CD8-positive, alpha-beta memory T cell (primary cell): ENCODE data around the gene BOD1L1. TPM values are rescaled to one million over a fixed set of nuclear protein-coding genes. Genes with fewer than 3 reads are reported as not detected.

Source experiments
- CTCF ChIA-PET: fragments of 350-600 bp; sonication (Branson Sonifier 250); formaldehyde crosslinking; loops from one replicate; lab custom pipeline; 2021; ENCODE audit warnings: antibody characterized with exemption; lab: Charles Lee
- POLR2A ChIA-PET: fragments of 350-600 bp; sonication (Branson Sonifier 250); formaldehyde crosslinking; loops from one replicate; lab custom pipeline; 2021; ENCODE audit warnings: antibody characterized with exemption; lab: Charles Lee
- DNase-seq, 5 donors: peaks; one replicate each; pipeline versions ENCODE4 v3.0.0 to v3.0.0-alpha.2; 2020 to 2022; ENCODE audit warnings: mixed read lengths in 1 of 5
- H3K27ac ChIP-seq: one replicate; pipeline ENCODE4 v1.7.0; 2013; ENCODE audit warnings: low read depth, mild to moderate bottlenecking, low read length, moderate library complexity
- H3K27me3 ChIP-seq: 2 replicates; pipeline ENCODE4 v1.7.0; 2013; ENCODE audit warnings: low read length, mild to moderate bottlenecking; ENCODE audit not compliant: insufficient read depth, poor library complexity, severe bottlenecking
- H3K36me3 ChIP-seq: 2 replicates; pipeline ENCODE4 v1.7.0; 2013; ENCODE audit warnings: mild to moderate bottlenecking, low read length, moderate library complexity; ENCODE audit not compliant: insufficient read depth
- H3K4me1 ChIP-seq: 2 replicates; pipeline ENCODE4 v1.7.0; 2013; ENCODE audit warnings: mild to moderate bottlenecking, low read length, moderate library complexity; ENCODE audit not compliant: insufficient read depth
- H3K4me3 ChIP-seq: 2 replicates; pipeline ENCODE4 v1.7.0; 2013; ENCODE audit warnings: mild to moderate bottlenecking, low read length
- H3K9me3 ChIP-seq: 2 replicates; pipeline ENCODE4 v1.7.0; 2013; ENCODE audit warnings: mild to moderate bottlenecking, low read length
- H3K27ac Mint-ChIP-seq, 8 donors: one replicate each; pipeline ENCODE4 v1.8.0; 2020 to 2021; ENCODE audit warnings: mixed read lengths in 8 of 8, mild to moderate bottlenecking in 6 of 8, inconsistent platforms in 3 of 8, moderate library complexity in 3 of 8
- H3K27me3 Mint-ChIP-seq, 2 donors: one replicate each; pipeline ENCODE4 v1.8.0; 2020 to 2021; ENCODE audit warnings: mixed read lengths in 2 of 2, mild to moderate bottlenecking in 1 of 2, moderate library complexity in 1 of 2
- H3K36me3 Mint-ChIP-seq, 3 donors: one replicate each; pipeline ENCODE4 v1.8.0; 2020 to 2021; ENCODE audit warnings: mixed read lengths in 3 of 3, inconsistent platforms in 1 of 3, mild to moderate bottlenecking in 1 of 3
- H3K4me1 Mint-ChIP-seq, 3 donors: one replicate each; pipeline ENCODE4 v1.8.0; 2020 to 2021; ENCODE audit warnings: mixed read lengths in 3 of 3, inconsistent platforms in 1 of 3, mild to moderate bottlenecking in 1 of 3
- H3K4me3 Mint-ChIP-seq, 7 donors: one replicate each; pipeline ENCODE4 v1.8.0; 2020 to 2021; ENCODE audit warnings: mixed read lengths in 7 of 7, mild to moderate bottlenecking in 6 of 7, moderate library complexity in 4 of 7, inconsistent platforms in 2 of 7
- H3K9me3 Mint-ChIP-seq, 5 donors: one replicate each; pipeline ENCODE4 v1.8.0; 2020 to 2022; ENCODE audit warnings: mixed read lengths in 5 of 5, mild to moderate bottlenecking in 3 of 5, moderate library complexity in 2 of 5, inconsistent platforms in 1 of 5
- polyA plus RNA-seq: library from polyadenylated mRNA; unstranded; fragments of 300-500 nt; fragmentation: Illumina TruSeq; gene quantifications from one replicate; pipeline ENCODE4 v1.2.3, GENCODE V29; 2021
- total RNA-seq, 2 experiments: library from RNA; stranded (reverse); gene quantifications; one replicate each; pipeline ENCODE4 v1.2.3, GENCODE V29; 2021

Gene BOD1L1
- total and polyA plus RNA-seq, 3 experiments from 2014 or later: 6.4 to 37.1 (median 35.1) TPM

DNA sequence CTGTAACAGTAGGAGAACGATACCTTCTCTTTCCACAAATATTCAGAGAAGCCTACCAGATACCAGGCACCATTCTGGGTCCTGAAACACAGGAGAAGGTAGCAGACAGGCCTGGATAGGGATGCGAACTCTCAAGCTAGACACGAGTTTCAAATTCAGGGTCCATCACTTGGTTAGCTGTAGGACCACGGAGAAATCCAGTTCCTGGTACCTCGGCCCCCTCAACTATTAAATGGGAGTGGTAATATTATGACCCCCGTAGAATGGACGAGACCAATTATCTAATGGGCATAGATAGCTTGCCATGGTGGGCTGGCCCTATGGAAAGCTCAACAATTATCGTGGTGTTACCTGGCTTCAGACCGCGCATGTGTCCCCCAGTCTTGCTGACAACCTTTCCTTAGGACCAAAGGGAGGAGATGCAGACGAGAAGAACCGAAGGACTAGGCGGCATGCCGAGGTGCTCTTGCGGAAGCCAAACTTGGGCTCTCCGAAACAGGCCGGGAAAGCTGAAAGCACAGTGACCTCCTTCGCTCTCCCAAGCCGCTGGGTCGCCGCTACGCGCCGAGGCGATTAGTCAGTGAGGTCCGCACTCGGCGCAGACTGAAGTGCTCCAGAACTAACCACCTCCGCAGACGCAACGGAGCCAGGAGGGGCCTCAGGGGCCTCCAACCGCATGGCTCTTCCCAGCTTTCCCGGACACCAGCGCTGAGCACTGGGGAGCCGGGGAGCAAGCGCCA, 102.9 kb downstream of the BOD1L1 start:
- H3K27ac ChIP-seq: no peak overlapping the region
- Mint-ChIP-seq H3K27ac (no peak overlapping the region), H3K27me3 (peaks cover 79 to 89% of the 10 kb centered on the region in 2 donors), H3K36me3 (no peaks in the 10 kb centered on the region), H3K9me3 (peaks cover 0 to 19% (median 9%) of the 10 kb centered on the region in 5 donors), H3K4me3 (peak overlapping the region in 1 of 7 donors; percentile 37), H3K4me1 (peaks cover 23 to 39% (median 30%) of the 10 kb centered on the region in 3 donors)
- no peaks in the 10 kb centered on the region for H3K36me3 ChIP-seq
- ChIA-PET CTCF (interaction anchor here (1.1 kb wide), 1 partner anchor 26 kb away, joined by 3 read pairs; no protein-coding TSS in a partner anchor), POLR2A (no interaction called here)
- peaks cover 73% of the 10 kb centered on the region for H3K27me3 ChIP-seq
- no peaks in the 10 kb centered on the region for H3K9me3 ChIP-seq
- DNase-seq: no peak
- peaks cover 7% of the 10 kb centered on the region for H3K4me1 ChIP-seq
- no peak overlapping the region for H3K4me3 ChIP-seq

DNA sequence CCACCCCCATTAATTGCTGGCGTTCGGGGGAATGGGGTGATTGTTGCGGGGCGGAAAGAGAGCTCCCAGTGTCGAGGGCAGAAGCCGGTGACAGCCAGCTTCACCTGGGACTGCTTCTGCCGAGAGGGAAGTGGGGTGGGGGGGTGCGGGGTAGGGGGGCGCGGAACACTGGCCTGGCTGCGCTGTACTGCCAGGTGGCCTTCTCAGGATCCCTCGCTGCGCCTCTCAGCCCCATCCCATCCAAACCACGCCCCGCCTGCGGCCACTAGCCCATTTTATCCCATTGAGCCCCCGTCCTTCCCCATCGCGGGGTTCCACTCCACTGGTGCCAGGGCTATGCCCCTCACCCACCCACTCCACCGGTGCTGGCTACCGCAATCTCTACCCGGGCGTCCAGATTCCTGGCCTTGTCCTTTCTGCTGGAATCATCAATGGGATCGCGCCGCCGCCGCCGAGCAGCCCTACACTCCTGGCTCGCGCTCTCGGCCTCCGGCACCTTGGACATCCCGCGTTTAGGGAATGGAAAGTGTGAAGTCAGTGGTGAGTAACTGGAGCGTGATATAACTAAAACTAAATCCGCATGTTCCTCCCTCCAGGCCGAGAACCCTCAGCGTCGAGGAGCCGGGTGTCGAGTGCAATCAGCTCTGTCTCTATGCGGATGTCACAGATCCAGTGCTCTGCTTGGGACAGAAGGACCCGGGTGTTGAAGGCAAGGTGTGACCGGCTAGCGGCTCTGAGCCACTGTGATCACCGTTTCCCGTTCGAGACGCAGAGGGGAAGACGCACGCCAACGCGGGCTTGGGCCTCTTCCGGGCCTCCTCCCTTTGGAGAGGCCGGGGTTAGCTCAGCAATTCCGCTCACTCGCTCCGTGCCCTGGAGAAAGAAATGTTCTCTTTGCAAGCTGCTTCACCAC, 103.7 kb downstream of the BOD1L1 start:
- peaks cover 66% of the 10 kb centered on the region for H3K27me3 ChIP-seq
- Mint-ChIP-seq H3K27ac (peak overlapping the region in 1 of 8 donors; percentile 57), H3K4me3 (peak overlapping the region in 2 of 7 donors; percentile 12 to 69), H3K9me3 (peaks cover 0 to 19% (median 7%) of the 10 kb centered on the region in 5 donors), H3K4me1 (peaks cover 19 to 33% (median 24%) of the 10 kb centered on the region in 3 donors), H3K36me3 (no peaks in the 10 kb centered on the region), H3K27me3 (peaks cover 76 to 89% of the 10 kb centered on the region in 2 donors)
- H3K4me3 ChIP-seq: no peak overlapping the region
- H3K4me1 ChIP-seq: peaks cover 7% of the 10 kb centered on the region
- ChIA-PET POLR2A (no interaction called here), CTCF (no interaction called here)
- no peak for DNase-seq
- no peaks in the 10 kb centered on the region for H3K36me3 ChIP-seq
- no peak overlapping the region for H3K27ac ChIP-seq
- H3K9me3 ChIP-seq: no peaks in the 10 kb centered on the region

DNA sequence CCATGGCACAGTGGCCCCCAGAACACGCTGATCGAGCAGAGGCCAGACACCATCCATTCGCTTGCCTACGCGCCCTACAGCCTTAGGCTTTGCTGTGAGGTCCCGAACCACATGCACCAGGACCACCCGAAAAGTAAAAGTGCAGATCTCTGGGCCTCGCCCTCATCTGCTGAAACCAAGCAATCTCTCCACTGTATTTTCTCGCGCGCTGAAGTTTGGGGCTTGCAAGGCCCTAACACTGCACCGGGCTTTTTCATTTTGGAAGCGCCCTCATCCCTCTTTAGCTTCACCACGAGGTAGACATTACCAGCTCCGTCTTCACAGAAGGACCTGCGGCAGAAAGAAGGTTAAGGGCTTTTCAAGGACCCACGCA, 104.4 kb downstream of the BOD1L1 start:
- Mint-ChIP-seq H3K27ac (peak overlapping the region in 2 of 8 donors; percentile 55 to 57), H3K4me1 (peaks cover 11 to 25% (median 16%) of the 10 kb centered on the region in 3 donors), H3K36me3 (no peaks in the 10 kb centered on the region), H3K4me3 (peak overlapping the region in 4 of 7 donors; percentile 10 to 61 (median 50)), H3K27me3 (peaks cover 68 to 83% of the 10 kb centered on the region in 2 donors), H3K9me3 (peaks cover 0 to 16% (median 6%) of the 10 kb centered on the region in 5 donors)
- no peak overlapping the region for H3K27ac ChIP-seq
- H3K4me1 ChIP-seq: peaks cover 7% of the 10 kb centered on the region
- no peaks in the 10 kb centered on the region for H3K9me3 ChIP-seq
- ChIA-PET CTCF (no interaction called here), POLR2A (no interaction called here)
- no peak for DNase-seq
- H3K36me3 ChIP-seq: no peaks in the 10 kb centered on the region
- peaks cover 58% of the 10 kb centered on the region for H3K27me3 ChIP-seq
- no peak overlapping the region for H3K4me3 ChIP-seq

DNA sequence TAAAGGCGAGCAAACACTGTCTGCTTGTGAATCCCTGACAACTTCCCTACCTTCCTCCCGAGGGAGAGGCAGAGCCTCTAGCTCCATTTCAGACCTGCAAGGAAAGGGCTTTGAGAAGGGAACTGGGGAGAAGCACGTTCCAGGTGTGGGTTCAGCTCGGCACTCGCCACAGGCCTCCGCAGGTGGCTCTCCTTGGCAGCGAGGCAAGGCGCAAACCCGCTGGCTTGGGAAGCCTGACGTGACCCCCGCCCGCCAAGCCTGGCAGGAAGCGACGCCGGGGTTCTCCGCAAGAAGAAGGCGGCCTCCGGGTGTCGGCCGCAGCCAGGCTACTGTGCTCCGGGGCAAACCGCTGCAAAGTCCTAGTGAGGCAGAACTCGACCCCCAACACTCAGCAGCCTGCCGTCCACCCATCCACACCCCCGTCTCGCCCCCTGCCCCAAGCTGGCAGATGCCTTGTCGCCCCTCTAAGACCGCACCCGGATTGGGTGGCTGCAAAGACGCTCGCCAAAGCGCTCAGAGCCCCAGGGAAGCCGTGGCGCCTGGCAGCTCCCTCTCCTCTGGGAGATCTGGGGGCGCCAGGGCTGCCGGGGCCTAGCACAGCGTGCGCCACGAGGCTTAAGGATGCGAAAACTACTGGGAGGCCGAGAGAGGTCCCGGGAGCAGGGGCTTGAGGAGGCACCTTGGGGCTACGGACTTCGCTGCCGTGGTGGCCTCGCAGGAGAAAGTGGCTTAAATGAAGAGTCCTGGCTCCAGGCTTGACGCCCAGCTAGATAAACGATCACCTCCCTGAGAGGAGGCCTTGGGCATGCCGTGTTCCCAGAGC, 105.0 kb downstream of the BOD1L1 start:
- Mint-ChIP-seq H3K9me3 (peaks cover 0 to 16% (median 6%) of the 10 kb centered on the region in 5 donors), H3K36me3 (no peaks in the 10 kb centered on the region), H3K27ac (peak overlapping the region in 1 of 8 donors; percentile 55), H3K4me1 (peaks cover 10 to 21% (median 11%) of the 10 kb centered on the region in 3 donors), H3K4me3 (peak overlapping the region in 5 of 7 donors; percentile 32 to 61 (median 53)), H3K27me3 (peaks cover 63 to 84% of the 10 kb centered on the region in 2 donors)
- DNase-seq: no peak
- Histone ChIP-seq H3K27me3 (peaks cover 54% of the 10 kb centered on the region), H3K4me1 (peaks cover 7% of the 10 kb centered on the region), H3K36me3 (no peaks in the 10 kb centered on the region), H3K27ac (no peak overlapping the region), H3K4me3 (no peak overlapping the region), H3K9me3 (no peaks in the 10 kb centered on the region)
- ChIA-PET POLR2A (no interaction called here), CTCF (interaction anchor here (1.3 kb wide), 1 partner anchor 14 kb away, joined by 3 read pairs; no protein-coding TSS in a partner anchor)

DNA sequence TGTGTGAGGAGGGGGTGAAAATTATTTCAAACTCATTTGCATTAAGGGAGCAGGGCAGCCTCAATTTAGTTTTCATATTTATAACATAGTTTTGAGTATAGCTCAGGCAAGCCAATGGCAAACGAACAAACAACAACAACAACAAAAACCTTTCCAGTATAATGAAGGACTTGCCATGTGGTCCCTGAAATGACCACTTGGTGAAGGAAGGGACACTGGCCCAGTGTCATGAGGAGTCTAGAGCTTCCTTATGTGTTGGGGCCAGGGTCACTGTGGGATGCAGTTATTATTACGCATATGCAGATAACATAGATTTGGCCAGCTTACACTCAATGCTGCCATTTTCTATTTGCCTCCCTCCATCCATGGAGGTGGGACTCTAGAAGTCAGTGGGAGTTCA, 106.5 kb downstream of the BOD1L1 start:
- no peaks in the 10 kb centered on the region for H3K36me3 Mint-ChIP-seq
- H3K27me3 Mint-ChIP-seq: peaks cover 50 to 80% of the 10 kb centered on the region in 2 donors
- peaks cover 6 to 16% (median 7%) of the 10 kb centered on the region in 3 donors for H3K4me1 Mint-ChIP-seq
- H3K27me3 ChIP-seq: peaks cover 40% of the 10 kb centered on the region
- H3K4me1 ChIP-seq: no peaks in the 10 kb centered on the region
- H3K27ac ChIP-seq: no peak overlapping the region
- no peak overlapping the region for H3K27ac Mint-ChIP-seq
- no peak overlapping the region for H3K4me3 ChIP-seq
- H3K9me3 Mint-ChIP-seq: peaks cover 0 to 15% (median 4%) of the 10 kb centered on the region in 5 donors
- DNase-seq: no peak
- no peak overlapping the region for H3K4me3 Mint-ChIP-seq
- ChIA-PET POLR2A (no interaction called here), CTCF (interaction anchor here (1.3 kb wide), 1 partner anchor 15 kb away, joined by 3 read pairs; no protein-coding TSS in a partner anchor)
- H3K9me3 ChIP-seq: no peaks in the 10 kb centered on the region
- H3K36me3 ChIP-seq: no peaks in the 10 kb centered on the region

Other genes starting within 250 kb of the BOD1L1 start
- 10 to 100 TPM; 16.5 to 17.3 TPM for gene RAB28, start 143.4 kb downstream of the BOD1L1 start, total RNA-seq
- 19.5 TPM for gene RAB28, start 143.4 kb downstream of the BOD1L1 start, polyA plus RNA-seq
- not detected for gene NKX3-2, start 83.2 kb downstream of the BOD1L1 start, total RNA-seq
- not detected for gene NKX3-2, start 83.2 kb downstream of the BOD1L1 start, polyA plus RNA-seq